H1 (cell line): Measurements from ENCODE around the gene MFAP1.

Experiments
- ATF2 ChIP-seq: IDR thresholded peaks from 2 replicates; pipeline ENCODE4 v1.6.1; 2012; ENCODE audit warnings: low read length, inconsistent platforms
- CTCF ChIP-seq, 3 experiments: IDR thresholded peaks; 1 replicate in 2 of 3; 2 replicates in 1 of 3; pipeline versions ENCODE4 v1.5.1 to v1.6.1; 2011; ENCODE audit warnings: low read length in 3 of 3, mild to moderate bottlenecking in 3 of 3, inconsistent platforms in 2 of 3, low read depth in 1 of 3, moderate library complexity in 1 of 3; ENCODE audit not compliant: insufficient read depth in 1 of 3; ENCODE audit errors: control extremely low read depth in 1 of 3
- EP300 ChIP-seq, 2 experiments: IDR thresholded peaks; 1 replicate in 1 of 2; 2 replicates in 1 of 2; pipeline ENCODE4 v1.6.1; 2011 to 2012; ENCODE audit warnings: low read depth in 2 of 2, low read length in 2 of 2, mild to moderate bottlenecking in 2 of 2, borderline replicate concordance in 1 of 2, inconsistent platforms in 1 of 2, moderate library complexity in 1 of 2
- KDM1A ChIP-seq: fragments of 200-600, 300-600 bp; sonication (generic); IDR thresholded peaks from 2 replicates; pipeline ENCODE4 v1.7.1; 2016; ENCODE audit warnings: mild to moderate bottlenecking, low read length, borderline replicate concordance
- MAX ChIP-seq: IDR thresholded peaks from 2 replicates; pipeline ENCODE4 v1.6.1; 2012; ENCODE audit warnings: inconsistent platforms
- POLR2A ChIP-seq, 2 experiments: IDR thresholded peaks; 1 replicate in 1 of 2; 2 replicates in 1 of 2; pipeline ENCODE4 v1.6.1; 2011; ENCODE audit warnings: low read depth in 2 of 2, low read length in 2 of 2, mild to moderate bottlenecking in 2 of 2; ENCODE audit errors: control extremely low read depth in 1 of 2
- RAD21 ChIP-seq, 2 experiments: IDR thresholded peaks in 1 of 2; conservative IDR thresholded peaks in 1 of 2; 2 replicates each; pipeline ENCODE4 v1.6.1; 2011; ENCODE audit warnings: low read depth in 2 of 2, low read length in 2 of 2, improper control_type of control experiment in 1 of 2, inconsistent platforms in 1 of 2, mild to moderate bottlenecking in 1 of 2, moderate library complexity in 1 of 2
- RBBP5 ChIP-seq: IDR thresholded peaks from 2 replicates; pipeline ENCODE4 v1.7.1; 2012; ENCODE audit warnings: low read depth, mild to moderate bottlenecking, inconsistent platforms, low read length, moderate library complexity, borderline replicate concordance
- SIRT6 ChIP-seq: IDR thresholded peaks from one replicate; pipeline ENCODE4 v1.7.1; 2012; ENCODE audit warnings: low read length, inconsistent platforms
- SUZ12 ChIP-seq: fragments of 200-600 bp; sonication (generic); IDR thresholded peaks from 2 replicates; pipeline ENCODE4 v1.6.1; 2012; ENCODE audit warnings: mild to moderate bottlenecking, inconsistent platforms, low read length, moderate library complexity, mixed read lengths
- YY1 ChIP-seq: IDR thresholded peaks from 2 replicates; pipeline ENCODE4 v1.6.1; 2011; ENCODE audit warnings: low read depth, mild to moderate bottlenecking, low read length
- ZNF274 ChIP-seq: IDR thresholded peaks from 2 replicates; pipeline ENCODE4 v1.7.0; 2012; ENCODE audit warnings: low read length, borderline replicate concordance; ENCODE audit errors: extremely low read depth

- peak; percentile 42 to 70 (median 68); a peak in 3 of 4 replicates for TF ChIP-seq CTCF (IDR thresholded peaks at IDR 0.05; ENCODE audit: control extremely low read depth in 1 of 3, insufficient read depth in 1 of 3, low read depth in 1 of 3, low read length in 3 of 3)
- TF ChIP-seq POLR2A (IDR thresholded peaks at IDR 0.05; ENCODE audit: control extremely low read depth in 1 of 2, low read depth in 2 of 2, low read length in 2 of 2) = peak in 1 of 2 experiments; percentile 54; a peak in 1 of 3 replicates
- TF ChIP-seq ATF2 = no peak
- TF ChIP-seq MAX = peak; percentile 85
- TF ChIP-seq KDM1A = no peak
- TF ChIP-seq YY1 = no peak
- no peak for TF ChIP-seq EP300 (IDR thresholded peaks at IDR 0.05; ENCODE audit: borderline replicate concordance in 1 of 2, low read depth in 2 of 2, low read length in 2 of 2)
- TF ChIP-seq SUZ12 = no peak
- TF ChIP-seq SIRT6 = no peak
- TF ChIP-seq ZNF274 = no peak
- TF ChIP-seq RBBP5 = no peak
- TF ChIP-seq RAD21 (IDR thresholded peaks at IDR 0.05 in 1 of 2, conservative IDR thresholded peaks at IDR 0.05 in 1 of 2; ENCODE audit: low read depth in 2 of 2, low read length in 2 of 2) = peak; percentile 26 to 50
Observed at GRCh38 chr15:43775411-43775965, 49.0 kb downstream of the MFAP1 start.
